Measurements from ENCODE around the gene SV2B.

Gene SV2B

GRCh38 chr15:91227766-91228165 lies 127.7 kb downstream of the SV2B start:
- no peak overlapping the region for H3K27ac ChIP-seq (ENCODE audit: low read length)

DNA sequence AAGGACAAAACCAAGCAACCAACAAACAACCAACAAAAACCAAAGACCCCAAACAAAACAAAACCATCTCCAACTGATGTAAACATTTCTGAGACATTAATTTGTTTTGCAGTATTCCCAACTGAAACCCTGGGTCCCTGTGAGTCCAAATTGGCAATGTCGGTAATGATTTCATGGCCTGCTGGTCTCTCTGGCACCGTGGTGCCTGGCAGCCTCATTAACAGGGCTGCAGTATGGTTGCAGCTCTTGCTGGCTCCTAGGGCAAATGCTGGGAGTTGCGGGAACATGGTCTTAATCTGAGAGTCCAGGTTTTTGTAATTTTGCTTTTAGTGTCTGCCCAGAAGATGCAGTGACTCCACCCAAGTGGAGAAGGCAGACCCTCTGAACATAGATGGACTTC lies 128.3 kb downstream of the SV2B start:
- H3K9me3 ChIP-seq (ENCODE audit: control insufficient read depth, insufficient read depth, low read length) = no peaks in the 10 kb centered on the region
- no peak overlapping the region for H3K27ac ChIP-seq (ENCODE audit: low read length)
- no peaks in the 10 kb centered on the region for H3K4me1 ChIP-seq (ENCODE audit: control insufficient read depth, insufficient read depth, low read length)
- no peaks in the 10 kb centered on the region for H3K27me3 ChIP-seq (ENCODE audit: control insufficient read depth, insufficient read depth, low read length)
- no peak for DNase-seq (ENCODE audit: low read depth, low spot score)
- no peaks in the 10 kb centered on the region for H3K36me3 ChIP-seq (ENCODE audit: control insufficient read depth, insufficient read depth, low read length)
- H3K4me3 ChIP-seq (ENCODE audit: low read length) = no peak overlapping the region
- WGBS (ENCODE audit: insufficient coverage, insufficient read length) = no CpG with 5 or more reads among the region's 3 CpGs

More at GRCh38 chr15:91227766-91228165, 127.7 kb downstream of the SV2B start:
- Histone ChIP-seq H3K4me3 (ENCODE audit: low read length) (no peak overlapping the region), H3K36me3 (ENCODE audit: control insufficient read depth, insufficient read depth, low read length) (no peaks in the 10 kb centered on the region), H3K4me1 (ENCODE audit: control insufficient read depth, insufficient read depth, low read length) (no peaks in the 10 kb centered on the region), H3K9me3 (ENCODE audit: control insufficient read depth, insufficient read depth, low read length) (no peaks in the 10 kb centered on the region), H3K27me3 (ENCODE audit: control insufficient read depth, insufficient read depth, low read length) (no peaks in the 10 kb centered on the region)
- no peak for DNase-seq (ENCODE audit: low read depth, low spot score)
- WGBS (ENCODE audit: insufficient coverage, insufficient read length) = no CpG with 5 or more reads among the region's 5 CpGs

DNA sequence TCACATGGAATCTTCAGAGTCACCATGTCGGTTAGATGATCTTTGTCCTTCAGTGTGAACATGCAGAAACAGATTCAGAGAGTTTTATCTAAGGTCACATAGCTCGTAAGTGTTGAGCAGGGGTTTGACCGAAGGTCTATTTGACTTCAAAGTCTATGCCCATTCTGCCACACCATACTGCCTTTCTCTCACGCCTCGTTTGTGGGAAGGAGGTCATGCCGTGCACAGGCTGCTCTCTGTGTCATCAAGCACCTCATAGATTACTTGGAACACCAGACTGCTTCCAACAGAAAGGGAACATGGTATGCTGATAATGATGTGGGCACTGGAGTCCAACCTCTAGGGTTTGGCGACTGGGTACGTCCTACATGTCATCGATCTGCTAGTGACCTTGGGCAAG lies 128.8 kb downstream of the SV2B start:
- H3K27me3 ChIP-seq (ENCODE audit: control insufficient read depth, insufficient read depth, low read length) = no peaks in the 10 kb centered on the region
- H3K4me3 ChIP-seq (ENCODE audit: low read length) = no peak overlapping the region
- no peak for DNase-seq (ENCODE audit: low read depth, low spot score)
- no CpG with 5 or more reads among the region's 9 CpGs for WGBS (ENCODE audit: insufficient coverage, insufficient read length)
- H3K9me3 ChIP-seq (ENCODE audit: control insufficient read depth, insufficient read depth, low read length) = no peaks in the 10 kb centered on the region
- H3K4me1 ChIP-seq (ENCODE audit: control insufficient read depth, insufficient read depth, low read length) = no peaks in the 10 kb centered on the region
- H3K36me3 ChIP-seq (ENCODE audit: control insufficient read depth, insufficient read depth, low read length) = no peaks in the 10 kb centered on the region
- H3K27ac ChIP-seq (ENCODE audit: low read length) = no peak overlapping the region

- WGBS (ENCODE audit: insufficient coverage, insufficient read length) = no CpG with 5 or more reads among the region's 6 CpGs
- Histone ChIP-seq H3K36me3 (ENCODE audit: control insufficient read depth, insufficient read depth, low read length) (no peaks in the 10 kb centered on the region), H3K4me1 (ENCODE audit: control insufficient read depth, insufficient read depth, low read length) (no peaks in the 10 kb centered on the region), H3K27me3 (ENCODE audit: control insufficient read depth, insufficient read depth, low read length) (no peaks in the 10 kb centered on the region), H3K4me3 (ENCODE audit: low read length) (no peak overlapping the region), H3K9me3 (ENCODE audit: control insufficient read depth, insufficient read depth, low read length) (no peaks in the 10 kb centered on the region), H3K27ac (ENCODE audit: low read length) (no peak overlapping the region)
- no peak for DNase-seq (ENCODE audit: low read depth, low spot score)
These were observed 131.6 kb downstream of the SV2B start for GRCh38 chr15:91231703-91232102.

GRCh38 chr15:91234759-91235158 lies 134.7 kb downstream of the SV2B start:
- DNase-seq (ENCODE audit: low read depth, low spot score) = no peak
- no peaks in the 10 kb centered on the region for H3K36me3 ChIP-seq (ENCODE audit: control insufficient read depth, insufficient read depth, low read length)
- no peak overlapping the region for H3K27ac ChIP-seq (ENCODE audit: low read length)
- H3K9me3 ChIP-seq (ENCODE audit: control insufficient read depth, insufficient read depth, low read length) = no peaks in the 10 kb centered on the region
- H3K27me3 ChIP-seq (ENCODE audit: control insufficient read depth, insufficient read depth, low read length) = no peaks in the 10 kb centered on the region
- H3K4me1 ChIP-seq (ENCODE audit: control insufficient read depth, insufficient read depth, low read length) = no peaks in the 10 kb centered on the region
- H3K4me3 ChIP-seq (ENCODE audit: low read length) = no peak overlapping the region
- no CpG with 5 or more reads among the region's 2 CpGs for WGBS (ENCODE audit: insufficient coverage, insufficient read length)

GRCh38 chr15:91235376-91235775 lies 135.3 kb downstream of the SV2B start:
- DNase-seq (ENCODE audit: low read depth, low spot score) = no peak
- WGBS (ENCODE audit: insufficient coverage, insufficient read length) = no CpG with 5 or more reads among the region's 3 CpGs
- H3K36me3 ChIP-seq (ENCODE audit: control insufficient read depth, insufficient read depth, low read length) = no peaks in the 10 kb centered on the region
- H3K4me1 ChIP-seq (ENCODE audit: control insufficient read depth, insufficient read depth, low read length) = no peaks in the 10 kb centered on the region
- no peak overlapping the region for H3K4me3 ChIP-seq (ENCODE audit: low read length)
- no peak overlapping the region for H3K27ac ChIP-seq (ENCODE audit: low read length)
- no peaks in the 10 kb centered on the region for H3K27me3 ChIP-seq (ENCODE audit: control insufficient read depth, insufficient read depth, low read length)
- H3K9me3 ChIP-seq (ENCODE audit: control insufficient read depth, insufficient read depth, low read length) = no peaks in the 10 kb centered on the region

- WGBS (ENCODE audit: insufficient coverage, insufficient read length) = no CpG with 5 or more reads among the region's 5 CpGs
- DNase-seq (ENCODE audit: low read depth, low spot score) = no peak
- H3K9me3 ChIP-seq (ENCODE audit: control insufficient read depth, insufficient read depth, low read length) = no peaks in the 10 kb centered on the region
- H3K4me1 ChIP-seq (ENCODE audit: control insufficient read depth, insufficient read depth, low read length) = no peaks in the 10 kb centered on the region
- H3K27me3 ChIP-seq (ENCODE audit: control insufficient read depth, insufficient read depth, low read length) = no peaks in the 10 kb centered on the region
- no peaks in the 10 kb centered on the region for H3K36me3 ChIP-seq (ENCODE audit: control insufficient read depth, insufficient read depth, low read length)
- no peak overlapping the region for H3K4me3 ChIP-seq (ENCODE audit: low read length)
- H3K27ac ChIP-seq (ENCODE audit: low read length) = no peak overlapping the region
These were observed 137.4 kb downstream of the SV2B start for GRCh38 chr15:91237445-91237844.

DNA sequence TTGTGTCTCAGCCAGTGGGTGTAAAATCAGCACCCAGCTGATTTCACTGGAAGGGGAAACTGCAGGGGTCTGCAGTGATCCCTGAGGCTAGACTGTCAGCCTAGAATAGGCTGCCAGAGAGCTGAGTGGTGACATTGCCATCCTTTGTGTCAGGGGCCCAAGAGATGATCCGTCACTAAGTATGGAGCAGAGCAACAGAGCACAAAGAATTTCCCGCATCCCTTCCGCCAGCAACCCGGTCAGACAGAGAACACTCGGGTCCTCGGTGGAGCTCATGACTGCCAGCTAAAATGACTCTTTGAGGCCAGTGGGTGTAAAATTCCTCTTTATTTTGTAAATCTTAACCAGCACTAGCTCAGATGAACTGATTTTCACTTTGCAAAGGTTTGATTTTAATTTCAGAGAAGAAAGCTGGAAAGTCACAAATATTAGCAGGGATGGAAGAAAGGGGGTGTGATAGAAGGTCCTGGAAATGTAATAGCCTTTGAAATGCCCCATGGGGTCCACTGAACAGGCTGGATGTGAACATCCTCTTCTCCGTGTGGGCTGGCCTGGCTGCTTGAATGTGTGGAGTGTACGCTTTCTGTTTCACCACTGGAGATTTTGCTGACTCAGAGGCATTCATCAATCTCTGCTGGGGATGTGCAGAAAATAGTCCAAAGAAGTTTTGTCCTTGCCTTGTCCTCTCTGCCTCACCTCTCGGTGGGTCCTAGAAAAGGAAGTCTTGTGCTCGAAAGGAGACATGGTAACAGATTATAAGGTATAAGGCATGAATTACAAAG lies 138.8 kb downstream of the SV2B start:
- no peaks in the 10 kb centered on the region for H3K36me3 ChIP-seq (ENCODE audit: control insufficient read depth, insufficient read depth, low read length)
- no peaks in the 10 kb centered on the region for H3K9me3 ChIP-seq (ENCODE audit: control insufficient read depth, insufficient read depth, low read length)
- WGBS (ENCODE audit: insufficient coverage, insufficient read length) = no CpG with 5 or more reads among the region's 10 CpGs
- no peaks in the 10 kb centered on the region; the same call in 1 of the 2 replicates for H3K27me3 ChIP-seq (ENCODE audit: control insufficient read depth, insufficient read depth, low read length)
- no peaks in the 10 kb centered on the region for H3K4me1 ChIP-seq (ENCODE audit: control insufficient read depth, insufficient read depth, low read length)
- no peak for DNase-seq (ENCODE audit: low read depth, low spot score)
- no peak overlapping the region for H3K4me3 ChIP-seq (ENCODE audit: low read length)
- no peak overlapping the region for H3K27ac ChIP-seq (ENCODE audit: low read length)

GRCh38 chr15:91243826-91244225 lies 143.8 kb downstream of the SV2B start:
- H3K9me3 ChIP-seq (ENCODE audit: control insufficient read depth, insufficient read depth, low read length) = no peaks in the 10 kb centered on the region
- DNase-seq (ENCODE audit: low read depth, low spot score) = no peak
- H3K27ac ChIP-seq (ENCODE audit: low read length) = no peak overlapping the region
- WGBS (ENCODE audit: insufficient coverage, insufficient read length) = no CpG with 5 or more reads among the region's 2 CpGs
- H3K36me3 ChIP-seq (ENCODE audit: control insufficient read depth, insufficient read depth, low read length) = no peaks in the 10 kb centered on the region
- no peak overlapping the region for H3K4me3 ChIP-seq (ENCODE audit: low read length)
- no peaks in the 10 kb centered on the region; the same call in 1 of the 2 replicates for H3K27me3 ChIP-seq (ENCODE audit: control insufficient read depth, insufficient read depth, low read length)
- H3K4me1 ChIP-seq (ENCODE audit: control insufficient read depth, insufficient read depth, low read length) = no peaks in the 10 kb centered on the region

DNA sequence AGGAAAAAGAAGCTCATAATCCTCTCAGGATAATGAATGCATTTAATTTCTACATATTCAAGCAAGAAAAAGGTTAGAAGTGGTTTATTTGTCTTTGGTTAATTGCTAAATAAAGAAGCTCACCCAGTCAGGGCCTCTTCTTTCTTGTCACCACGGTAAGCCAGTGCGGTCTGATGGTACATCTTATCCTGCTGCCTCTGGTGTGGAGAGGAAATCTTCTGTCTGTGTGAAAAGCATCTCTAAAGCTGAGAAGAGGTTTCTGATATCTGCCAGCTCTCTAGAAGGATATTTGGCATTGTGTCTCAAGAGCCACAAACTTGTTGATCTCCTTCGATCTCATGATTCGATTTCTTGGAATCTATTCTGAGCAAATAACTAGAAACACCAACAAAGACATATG lies 144.9 kb downstream of the SV2B start:
- no peak overlapping the region for H3K4me3 ChIP-seq (ENCODE audit: low read length)
- H3K27me3 ChIP-seq (ENCODE audit: control insufficient read depth, insufficient read depth, low read length) = no peaks in the 10 kb centered on the region; the same call in 1 of the 2 replicates
- H3K9me3 ChIP-seq (ENCODE audit: control insufficient read depth, insufficient read depth, low read length) = no peaks in the 10 kb centered on the region
- DNase-seq (ENCODE audit: low read depth, low spot score) = no peak
- H3K36me3 ChIP-seq (ENCODE audit: control insufficient read depth, insufficient read depth, low read length) = no peaks in the 10 kb centered on the region
- H3K4me1 ChIP-seq (ENCODE audit: control insufficient read depth, insufficient read depth, low read length) = no peaks in the 10 kb centered on the region
- no CpG with 5 or more reads among the region's 4 CpGs for WGBS (ENCODE audit: insufficient coverage, insufficient read length)
- no peak overlapping the region for H3K27ac ChIP-seq (ENCODE audit: low read length)

DNA sequence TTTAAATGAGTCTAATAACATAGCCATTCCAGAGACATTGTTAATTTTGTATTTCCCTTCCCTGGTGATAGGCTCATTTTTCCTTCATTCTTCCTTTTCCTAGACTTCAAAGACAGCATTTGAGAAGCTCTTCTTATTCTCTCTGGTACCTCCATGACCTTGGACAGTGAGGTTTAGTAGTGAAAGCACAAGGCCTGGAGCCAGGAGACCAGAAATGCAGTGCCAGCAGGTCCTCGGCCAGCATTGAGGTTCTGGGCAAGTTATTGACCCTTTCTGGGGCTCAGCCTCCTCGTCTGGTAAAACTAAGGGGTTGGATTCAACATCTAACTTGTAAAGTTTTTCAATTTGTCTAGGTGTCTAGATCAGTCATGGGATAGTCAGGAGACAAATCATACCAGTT lies 146.9 kb downstream of the SV2B start:
- no peaks in the 10 kb centered on the region for H3K36me3 ChIP-seq (ENCODE audit: control insufficient read depth, insufficient read depth, low read length)
- no peaks in the 10 kb centered on the region for H3K9me3 ChIP-seq (ENCODE audit: control insufficient read depth, insufficient read depth, low read length)
- WGBS (ENCODE audit: insufficient coverage, insufficient read length) = no CpG with 5 or more reads among the region's 2 CpGs
- H3K27me3 ChIP-seq (ENCODE audit: control insufficient read depth, insufficient read depth, low read length) = no peaks in the 10 kb centered on the region; the same call in 1 of the 2 replicates
- no peak overlapping the region for H3K27ac ChIP-seq (ENCODE audit: low read length)
- no peak overlapping the region for H3K4me3 ChIP-seq (ENCODE audit: low read length)
- H3K4me1 ChIP-seq (ENCODE audit: control insufficient read depth, insufficient read depth, low read length) = no peaks in the 10 kb centered on the region
- no peak for DNase-seq (ENCODE audit: low read depth, low spot score)

Data from iPS DF 6.9 (cell line).